ENCODE results near the gene APLN. TPM values are rescaled to one million over a fixed set of nuclear protein-coding genes. Genes with fewer than 3 reads are reported as not detected.

Gene APLN
- total RNA-seq, 1 donor = under 0.01 TPM

- no peak overlapping the region for H3K4me3 ChIP-seq (ENCODE audit: low read depth, low read length)
- no peak for TF ChIP-seq CTCF (IDR thresholded peaks at IDR 0.05; ENCODE audit: insufficient read depth, low read depth, low read length)
- no peak for DNase-seq (ENCODE audit: low read depth)
Observed at GRCh38 chrX:129696463-129697155, 41.9 kb upstream of the APLN start.

- DNase-seq (ENCODE audit: low read depth) = no peak
- H3K4me3 ChIP-seq (ENCODE audit: low read depth, low read length) = no peak overlapping the region
- TF ChIP-seq CTCF (IDR thresholded peaks at IDR 0.05; ENCODE audit: insufficient read depth, low read depth, low read length) = no peak
Observed at GRCh38 chrX:129695937-129696336, 41.2 kb upstream of the APLN start.

GRCh38 chrX:129695535-129695934, 40.8 kb upstream of the APLN start:
- no peak for TF ChIP-seq CTCF (IDR thresholded peaks at IDR 0.05; ENCODE audit: insufficient read depth, low read depth, low read length)
- no peak for DNase-seq (ENCODE audit: low read depth)
- no peak overlapping the region for H3K4me3 ChIP-seq (ENCODE audit: low read depth, low read length)

GRCh38 chrX:129694805-129695204, 40.0 kb upstream of the APLN start:
- no peak for DNase-seq (ENCODE audit: low read depth)
- TF ChIP-seq CTCF (IDR thresholded peaks at IDR 0.05; ENCODE audit: insufficient read depth, low read depth, low read length) = no peak
- no peak overlapping the region for H3K4me3 ChIP-seq (ENCODE audit: low read depth, low read length)

- no peak overlapping the region for H3K4me3 ChIP-seq (ENCODE audit: low read depth, low read length)
- no peak for TF ChIP-seq CTCF (IDR thresholded peaks at IDR 0.05; ENCODE audit: insufficient read depth, low read depth, low read length)
- DNase-seq (ENCODE audit: low read depth) = no peak
Observed at GRCh38 chrX:129693354-129693753, 38.6 kb upstream of the APLN start.

- no peak for TF ChIP-seq CTCF (IDR thresholded peaks at IDR 0.05; ENCODE audit: insufficient read depth, low read depth, low read length)
- no peak for DNase-seq (ENCODE audit: low read depth)
- no peak overlapping the region for H3K4me3 ChIP-seq (ENCODE audit: low read depth, low read length)
Observed at GRCh38 chrX:129690435-129690834, 35.7 kb upstream of the APLN start.

GRCh38 chrX:129689796-129690195, 35.0 kb upstream of the APLN start:
- TF ChIP-seq CTCF (IDR thresholded peaks at IDR 0.05; ENCODE audit: insufficient read depth, low read depth, low read length) = no peak
- DNase-seq (ENCODE audit: low read depth) = no peak
- no peak overlapping the region for H3K4me3 ChIP-seq (ENCODE audit: low read depth, low read length)
